Embryonic facial prominence (tissue), 1 donor: ENCODE results near the gene MACROD2.

ENCODE experiments used
- DNase-seq: peaks from one replicate; pipeline ENCODE4 v3.0.0-alpha.2; 2016; ENCODE audit errors: extremely low spot score

The MACROD2 gene

GRCh38 chr20:16054985-16055384 is 2059.7 kb downstream of the MACROD2 start:
- no peak for DNase-seq

DNA sequence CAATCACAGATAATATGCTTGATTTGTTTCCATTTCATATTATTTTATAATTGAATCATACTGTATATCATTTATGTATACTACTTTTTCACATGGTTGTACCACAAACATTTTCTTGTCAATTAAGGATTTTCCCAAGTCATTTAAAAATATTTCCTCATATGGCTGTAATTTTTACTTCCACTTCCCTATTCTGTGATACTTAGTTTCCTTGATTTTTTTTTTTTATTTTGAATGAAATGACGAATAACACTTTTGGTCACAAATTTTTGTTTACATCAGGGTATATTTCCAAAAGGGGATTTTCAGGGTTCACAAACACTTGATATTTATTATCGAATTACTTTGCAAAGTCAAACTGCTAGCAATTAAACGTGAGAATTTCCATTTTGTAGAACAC is 2062.3 kb downstream of the MACROD2 start:
- DNase-seq, result no peak

GRCh38 chr20:16058268-16058667 is 2063.0 kb downstream of the MACROD2 start:
- no peak for DNase-seq

DNA sequence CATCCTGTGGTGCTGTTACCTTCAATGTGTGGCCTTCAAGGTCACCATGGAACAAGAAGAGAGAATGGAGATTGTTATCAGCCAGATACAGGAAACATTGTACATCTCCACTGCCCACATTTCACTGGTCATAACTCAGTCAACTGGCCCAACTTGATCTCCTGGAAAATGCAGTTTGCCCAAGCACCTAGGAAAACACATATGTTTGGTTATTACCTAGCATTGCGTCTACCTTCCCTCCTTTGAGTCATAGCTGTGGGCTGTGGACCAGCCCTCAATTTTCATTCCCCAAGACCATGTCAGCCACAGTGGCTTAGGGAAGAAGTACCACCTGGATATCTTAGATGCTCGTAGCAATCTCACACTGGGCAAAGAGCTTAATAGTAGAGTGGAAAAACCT is 2064.5 kb downstream of the MACROD2 start:
- no peak for DNase-seq

DNA sequence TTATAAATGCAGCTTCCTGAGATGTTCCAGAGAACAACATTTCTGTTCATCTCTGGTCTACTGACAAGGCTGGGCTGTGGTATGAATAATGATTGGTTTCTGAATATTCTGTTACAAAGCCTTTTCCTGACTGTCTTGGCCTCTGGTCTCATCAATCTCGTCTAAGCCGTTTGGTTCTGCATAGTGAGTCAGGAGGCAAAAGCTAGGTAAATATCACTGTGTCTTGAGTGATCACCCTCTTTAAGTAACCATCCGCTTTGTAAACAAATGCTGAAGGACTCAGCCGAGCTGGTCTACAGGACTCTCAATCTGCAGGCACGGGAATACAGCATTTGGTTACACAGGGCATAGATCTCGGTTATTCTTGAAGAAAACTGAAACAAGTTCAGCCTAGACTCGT is 2066.0 kb downstream of the MACROD2 start:
- no peak for DNase-seq

DNA sequence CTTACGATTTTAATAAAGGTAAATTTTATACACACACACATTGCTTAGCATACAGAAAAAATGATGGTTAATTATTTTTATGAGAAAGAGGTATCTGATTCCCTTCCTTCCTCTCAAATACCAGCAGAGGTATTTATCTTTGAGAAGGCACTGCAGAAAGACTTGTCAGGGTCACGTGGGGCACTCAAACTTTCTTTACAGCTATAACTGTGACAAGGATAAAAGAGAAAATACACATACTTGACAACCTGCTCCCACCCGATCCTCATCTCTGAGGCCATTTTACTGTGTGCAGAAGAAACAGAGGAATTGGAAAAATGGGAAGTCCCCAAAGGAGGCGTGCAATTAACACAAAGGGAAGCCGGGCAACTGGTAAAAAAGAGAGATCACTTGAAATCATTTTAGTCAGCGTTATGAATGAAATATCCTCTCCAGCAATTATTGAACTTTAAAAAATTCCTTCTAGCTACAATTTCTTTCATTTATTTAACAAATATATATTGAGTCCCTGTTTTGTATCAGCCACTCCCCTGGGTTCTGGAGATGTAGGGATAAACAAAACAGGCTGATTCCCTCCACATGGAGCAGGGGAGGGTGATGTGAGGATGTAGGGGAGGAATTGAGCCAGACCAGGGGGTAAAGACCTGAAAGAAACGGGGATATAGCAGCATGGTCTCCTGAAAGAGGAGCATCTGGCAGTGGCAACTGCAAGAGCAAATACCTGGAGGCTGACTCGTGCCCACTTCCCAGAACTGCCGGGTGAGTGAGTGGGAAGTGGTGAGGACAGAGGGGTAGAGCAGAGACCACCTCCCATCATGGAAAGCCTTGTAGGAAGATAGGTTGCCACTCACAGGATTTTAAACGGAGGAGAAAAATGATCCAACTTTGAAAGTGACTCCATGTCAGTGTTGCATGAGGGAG is 2067.6 kb downstream of the MACROD2 start:
- DNase-seq, result no peak

- no peak for DNase-seq
Observed at GRCh38 chr20:16063881-16064280, 2068.6 kb downstream of the MACROD2 start.

DNA sequence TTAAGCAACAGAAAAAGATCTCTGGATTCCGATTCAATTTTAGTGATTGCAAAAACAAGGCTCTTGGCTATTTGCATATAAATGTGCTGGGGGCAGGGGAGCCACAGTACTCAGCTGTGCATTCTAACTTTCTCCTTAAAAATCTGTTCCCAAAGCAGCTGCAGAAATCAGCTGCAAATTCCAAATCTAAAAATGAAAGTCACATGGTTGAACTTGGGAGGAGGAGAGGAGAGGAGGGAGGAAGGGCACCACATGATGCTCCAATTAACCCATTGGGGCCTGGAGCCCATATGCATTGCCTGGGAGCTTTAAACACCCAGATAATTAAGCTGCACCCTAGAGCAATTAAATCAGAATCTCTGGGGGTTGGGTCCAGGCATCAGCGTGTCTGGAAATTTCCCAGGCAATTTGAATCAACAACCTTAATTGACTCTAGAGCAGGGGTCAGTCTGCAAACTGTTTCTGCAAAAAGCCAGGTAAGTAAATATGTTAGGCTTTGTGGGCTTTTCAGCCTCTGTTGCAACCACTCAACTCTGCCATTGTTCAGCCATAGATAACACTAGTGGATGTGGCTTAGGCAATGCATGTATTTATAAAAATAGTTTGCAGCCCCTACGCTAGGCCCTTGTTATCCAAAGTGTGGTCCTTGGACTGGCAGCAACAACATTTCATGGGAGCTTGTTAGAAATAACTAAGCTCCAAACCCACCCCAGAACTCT is 2069.8 kb downstream of the MACROD2 start:
- peak; percentile 21 for DNase-seq

DNA sequence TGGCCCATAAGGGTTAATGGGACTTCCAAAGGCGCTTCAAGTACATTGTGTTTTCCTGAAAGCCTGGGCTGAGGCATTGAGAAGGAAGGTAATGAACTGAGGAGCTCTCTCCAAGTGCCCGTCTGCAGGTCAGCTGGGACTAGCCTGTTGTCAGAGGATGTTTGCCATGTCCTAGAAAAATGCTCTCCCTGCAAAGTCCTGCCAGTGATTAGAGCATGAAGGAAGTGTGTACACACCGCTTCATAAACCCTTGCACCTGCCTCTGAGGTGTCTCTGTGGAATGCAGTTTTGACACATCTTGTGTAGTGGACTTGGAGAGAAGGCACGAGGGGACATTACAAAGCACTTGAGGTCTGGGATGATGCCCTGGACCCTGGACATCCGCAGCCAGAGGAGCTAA is 2071.3 kb downstream of the MACROD2 start:
- no peak for DNase-seq

GRCh38 chr20:16069389-16070010 is 2074.2 kb downstream of the MACROD2 start:
- no peak for DNase-seq

- no peak for DNase-seq
Observed at GRCh38 chr20:16072220-16072619, 2076.9 kb downstream of the MACROD2 start.

DNA sequence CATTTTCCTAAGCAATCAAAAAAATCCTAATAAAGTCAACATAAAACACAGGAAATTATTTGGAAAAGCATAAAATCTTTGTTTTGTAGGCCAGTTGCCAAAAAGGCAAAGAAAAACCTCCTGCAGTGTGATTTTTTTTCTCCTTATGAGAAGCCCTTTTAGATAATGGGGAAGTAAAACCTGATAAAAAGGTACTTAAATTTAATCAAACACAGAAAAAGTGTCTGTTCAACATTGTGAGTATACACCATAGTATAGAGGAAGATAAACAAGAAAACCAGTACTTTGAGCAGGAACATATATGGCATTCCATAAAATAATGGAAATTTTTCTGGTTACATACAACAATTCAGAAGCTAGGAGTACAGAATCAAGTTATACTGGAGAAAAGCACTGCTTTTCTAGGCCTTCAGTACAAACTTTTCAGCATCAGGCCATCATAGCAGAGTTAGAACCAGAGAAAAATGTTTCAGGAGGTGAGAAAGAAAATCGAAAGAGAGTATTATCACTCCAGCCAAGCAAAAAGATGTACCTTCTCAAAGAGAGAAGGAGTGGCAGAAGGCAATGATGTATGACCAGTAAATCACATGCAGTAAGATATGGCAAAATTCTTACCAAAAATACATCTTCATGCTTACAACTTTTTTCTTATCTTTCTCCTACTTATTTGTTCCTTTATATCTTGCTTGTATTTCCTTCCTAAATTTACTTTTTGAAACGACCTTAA is 2083.0 kb downstream of the MACROD2 start:
- DNase-seq, result no peak

DNA sequence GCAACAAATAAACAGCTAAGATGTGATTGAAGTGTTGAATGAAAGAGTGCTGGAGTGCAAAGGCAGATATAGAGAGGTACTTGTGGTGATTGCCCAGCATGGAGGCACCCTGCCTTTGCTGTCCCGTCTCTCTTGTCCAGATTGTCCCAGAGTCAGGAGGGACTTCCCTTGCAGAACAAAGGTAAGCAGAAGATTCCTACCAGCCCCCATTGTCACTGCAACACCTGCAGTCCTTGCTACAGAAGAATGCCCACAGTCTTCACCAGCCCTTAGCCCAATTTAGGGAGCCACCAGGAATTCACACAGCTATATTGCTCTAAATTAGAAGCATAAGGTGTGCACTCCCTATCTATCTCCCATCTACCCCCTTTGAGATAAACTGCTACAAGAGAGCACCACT is 2086.1 kb downstream of the MACROD2 start:
- DNase-seq, result no peak

GRCh38 chr20:16082051-16082550 is 2086.8 kb downstream of the MACROD2 start:
- no peak for DNase-seq

DNA sequence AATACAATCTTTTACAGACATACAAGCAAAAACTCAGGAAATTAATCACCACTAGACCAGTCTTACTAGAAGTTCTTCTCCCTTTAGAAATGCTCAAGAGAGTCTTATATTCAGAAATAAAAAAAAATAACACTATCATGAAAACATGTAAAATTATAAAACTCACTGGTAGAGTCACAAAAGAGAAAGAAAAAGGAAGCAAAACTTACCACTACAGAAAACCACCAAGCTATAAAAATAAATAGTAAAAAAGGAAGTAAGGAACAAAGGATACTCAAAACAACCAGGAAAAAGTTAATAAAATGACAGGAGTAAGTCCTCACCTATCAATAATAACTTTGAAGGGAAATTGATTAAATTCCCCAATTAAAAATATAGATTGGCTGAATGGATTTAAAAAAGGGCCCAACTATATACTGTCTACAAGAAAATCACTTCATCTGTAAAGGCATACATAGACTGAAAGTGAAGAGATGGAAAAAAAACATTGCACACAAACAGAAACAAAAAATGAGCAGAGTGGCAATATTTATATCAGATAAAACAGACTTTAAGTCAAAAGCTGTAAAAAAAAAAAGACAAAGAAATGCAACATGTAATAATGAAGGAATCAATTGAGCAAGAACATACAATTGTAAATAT is 2088.4 kb downstream of the MACROD2 start:
- no peak for DNase-seq

- no peak for DNase-seq
Observed at GRCh38 chr20:16095226-16095625, 2099.9 kb downstream of the MACROD2 start.

- DNase-seq, result no peak
Observed at GRCh38 chr20:16096756-16097326, 2101.5 kb downstream of the MACROD2 start.

DNA sequence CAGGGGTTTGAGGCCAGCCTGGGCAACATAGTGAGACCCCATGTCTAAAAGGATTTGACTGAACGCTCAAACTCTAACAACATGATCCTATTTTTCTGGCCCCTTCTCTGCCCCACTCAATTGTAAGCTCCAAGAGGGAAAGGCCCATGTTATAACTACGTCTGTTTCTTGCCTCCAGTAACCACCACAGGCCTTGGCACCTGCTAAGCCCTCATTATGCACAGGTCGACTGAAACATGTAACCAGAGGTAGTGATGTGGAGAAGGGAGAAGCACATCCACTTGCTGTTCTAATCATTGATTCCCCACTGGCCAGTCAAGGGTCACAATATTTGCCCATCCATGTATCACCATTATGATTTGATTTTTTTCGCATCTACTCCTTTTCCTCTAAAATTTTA is 2102.5 kb downstream of the MACROD2 start:
- DNase-seq, result no peak

GRCh38 chr20:16098890-16099639 is 2103.7 kb downstream of the MACROD2 start:
- DNase-seq, result no peak

DNA sequence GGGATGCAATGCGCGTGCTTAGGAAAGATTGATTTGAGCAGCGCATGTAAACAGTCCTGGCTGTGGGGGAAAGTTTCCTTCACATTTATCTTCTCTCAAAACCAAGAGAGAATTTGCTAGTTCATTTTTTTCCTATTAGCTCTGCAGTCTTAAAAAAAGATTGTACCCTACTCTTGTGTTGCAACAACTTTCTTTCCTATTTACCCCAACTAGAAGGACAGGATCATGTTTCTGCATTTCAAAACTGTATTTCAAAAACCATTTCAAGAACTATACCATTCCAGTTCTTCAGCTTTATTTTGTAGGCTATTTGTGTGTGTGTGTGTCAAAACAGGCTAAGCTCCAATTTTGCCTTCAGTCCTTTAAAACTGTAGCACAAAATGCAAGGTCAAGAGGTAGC is 2104.8 kb downstream of the MACROD2 start:
- no peak for DNase-seq
